Activated CD4-positive, alpha-beta T cell treated with anti-CD3 and anti-CD28 coated beads, Interleukin-2, amount 50 U/mL, for 16 hours (primary cell): Measurements from ENCODE around the gene UBE2O.
"Not testable (repeated sequence)": the region's sequence is repeated elsewhere in the genome, so short reads cannot be mapped to it uniquely, and the experiment has no call there.

Experiments used
- DNase-seq: peaks from one replicate; pipeline ENCODE4 v3.0.0-alpha.2; 2020

UBE2O gene

DNA sequence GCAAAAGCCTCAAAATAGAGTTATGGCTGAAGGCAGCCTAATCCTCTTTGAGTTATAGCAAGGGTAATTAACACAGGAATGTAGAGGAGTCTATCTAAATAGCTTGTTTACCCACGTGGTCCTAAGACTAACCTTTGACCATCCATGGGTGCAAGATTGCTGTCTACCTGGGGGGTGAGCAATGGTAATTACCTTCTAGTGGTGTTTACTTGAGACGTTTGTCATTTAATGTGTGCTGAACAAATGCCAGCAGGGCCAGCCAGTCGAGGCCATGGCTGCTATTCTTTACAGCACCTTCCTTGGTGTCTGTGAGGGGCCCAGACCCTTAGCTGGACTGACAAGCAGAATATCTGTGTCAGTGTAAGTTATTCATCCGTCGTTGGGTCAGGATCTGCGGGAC, 85.3 kb downstream of the UBE2O start:
- no peak for DNase-seq

DNA sequence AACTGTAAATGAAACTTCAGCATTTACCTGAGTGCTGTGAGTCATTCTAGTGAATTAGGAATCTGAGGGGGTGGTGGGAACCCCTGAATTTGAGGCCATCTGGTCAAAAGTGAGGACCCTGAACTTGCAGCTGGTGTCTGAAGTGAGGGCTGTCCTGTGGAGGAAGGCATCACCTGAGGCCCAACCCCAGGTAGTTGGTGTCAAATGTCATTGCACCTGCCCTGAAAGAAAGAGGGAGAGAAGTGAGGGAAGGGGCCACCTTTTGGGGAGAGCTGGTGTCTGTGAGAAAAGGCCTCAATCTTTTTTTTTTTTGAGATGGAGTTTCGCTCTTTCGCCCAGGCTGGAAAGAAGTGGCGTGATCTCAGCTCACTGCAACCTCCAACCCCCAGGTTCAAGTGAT, 86.7 kb downstream of the UBE2O start:
- DNase-seq = no peak

DNA sequence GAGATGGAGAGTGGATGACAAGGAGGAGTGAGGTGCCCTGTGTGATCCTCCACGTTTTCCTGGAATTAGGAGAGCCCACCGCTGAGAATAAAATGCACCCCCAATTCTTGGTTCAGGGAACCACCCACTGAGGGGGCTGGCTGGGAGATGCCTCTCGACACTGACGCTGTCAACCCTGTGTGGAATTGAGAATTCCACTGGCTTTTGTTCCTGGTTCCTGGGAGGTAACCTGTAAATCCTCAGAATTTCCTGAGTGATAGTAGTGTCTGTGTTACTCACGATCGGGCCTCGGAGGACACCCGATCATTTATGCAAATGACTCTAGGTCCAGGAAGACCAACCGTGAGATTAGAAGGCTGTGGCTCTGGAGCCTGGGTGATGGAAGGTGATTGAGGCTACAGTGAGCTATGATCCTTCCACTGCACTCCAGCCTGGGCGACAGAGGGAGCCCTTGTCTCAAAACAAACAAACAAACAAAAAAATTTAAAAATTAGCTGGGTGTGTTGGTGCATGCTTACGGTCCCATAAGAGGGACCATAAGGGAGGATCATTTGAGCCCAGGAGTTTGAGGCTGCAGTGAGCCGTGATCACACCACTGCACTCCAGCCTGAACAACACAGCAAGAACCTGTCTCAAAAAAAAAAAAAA, 87.6 kb downstream of the UBE2O start:
- no peak for DNase-seq

DNA sequence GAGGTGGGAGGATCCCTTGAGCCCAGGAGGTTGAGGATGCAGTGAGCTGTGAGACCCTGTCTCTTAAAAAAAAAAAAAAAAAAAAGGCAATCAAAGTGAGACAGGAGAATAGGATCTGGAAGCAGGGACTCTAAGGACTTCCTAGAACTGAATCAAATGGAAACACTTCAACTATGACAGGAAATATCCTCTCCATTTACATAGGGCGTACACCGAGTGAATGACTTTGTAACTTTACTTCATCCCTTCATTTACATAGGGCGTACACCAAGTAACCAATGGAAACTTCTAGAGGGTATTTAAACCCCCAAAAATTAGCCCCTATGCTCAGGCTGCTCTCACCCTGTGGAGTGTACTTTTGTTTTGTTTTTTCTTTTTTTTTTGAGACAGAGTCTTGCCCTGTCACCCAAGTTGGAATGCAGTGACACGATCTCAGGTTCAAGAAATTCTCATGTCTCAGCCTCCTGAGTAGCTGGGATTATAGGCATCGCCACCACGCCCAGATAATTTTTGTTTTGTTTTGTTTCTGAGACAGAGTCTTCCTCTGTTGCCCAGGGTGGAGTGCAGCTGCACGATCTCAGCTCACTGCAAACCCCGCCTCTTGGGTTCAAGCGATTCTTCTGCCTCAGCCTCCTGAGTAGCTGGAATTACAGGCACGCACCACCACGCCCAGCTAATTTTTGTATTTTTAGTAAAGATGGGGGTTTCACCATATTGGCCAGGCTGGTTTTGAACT, 89.7 kb downstream of the UBE2O start:
- DNase-seq = no peak

DNA sequence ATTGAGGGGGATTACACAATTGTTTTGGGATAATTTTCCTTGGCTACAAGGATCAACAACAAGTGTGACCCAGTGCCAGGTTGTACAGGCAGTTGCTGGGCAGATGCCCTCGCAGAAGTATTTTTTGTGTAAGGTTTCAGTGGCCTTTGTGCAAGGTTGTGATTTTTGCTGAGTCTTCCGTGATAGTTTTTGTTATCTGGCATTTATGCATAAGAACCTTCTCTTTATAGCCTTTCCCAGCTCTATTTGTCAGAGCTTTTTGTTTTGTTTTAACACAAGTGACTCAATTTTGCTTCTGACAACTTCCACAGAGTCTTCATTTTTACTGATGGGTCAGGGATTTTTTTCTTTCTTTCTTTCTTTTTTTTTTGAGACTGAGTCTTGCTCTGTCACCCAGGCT, 92.5 kb downstream of the UBE2O start:
- no peak for DNase-seq

DNA sequence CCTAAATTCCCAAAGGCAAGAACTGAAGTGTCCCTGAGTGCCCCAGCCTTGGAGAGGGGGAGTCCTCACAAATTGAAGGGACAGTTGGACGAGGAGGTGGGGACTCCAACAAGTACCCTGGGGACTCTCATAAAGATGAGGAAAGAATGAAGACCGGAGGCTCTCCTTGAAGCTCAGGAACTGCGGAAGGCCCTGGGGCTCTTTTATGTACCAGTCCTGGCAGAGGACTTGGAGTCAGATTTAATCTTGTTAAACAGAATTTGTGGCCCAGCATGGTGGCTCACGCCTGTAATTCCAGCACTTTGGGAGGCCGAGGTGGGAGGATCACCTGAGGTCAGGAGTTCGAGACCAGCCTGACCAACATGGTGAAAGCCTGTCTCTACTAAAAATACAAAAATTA, 93.2 kb downstream of the UBE2O start:
- not testable (repeated sequence) for DNase-seq

DNA sequence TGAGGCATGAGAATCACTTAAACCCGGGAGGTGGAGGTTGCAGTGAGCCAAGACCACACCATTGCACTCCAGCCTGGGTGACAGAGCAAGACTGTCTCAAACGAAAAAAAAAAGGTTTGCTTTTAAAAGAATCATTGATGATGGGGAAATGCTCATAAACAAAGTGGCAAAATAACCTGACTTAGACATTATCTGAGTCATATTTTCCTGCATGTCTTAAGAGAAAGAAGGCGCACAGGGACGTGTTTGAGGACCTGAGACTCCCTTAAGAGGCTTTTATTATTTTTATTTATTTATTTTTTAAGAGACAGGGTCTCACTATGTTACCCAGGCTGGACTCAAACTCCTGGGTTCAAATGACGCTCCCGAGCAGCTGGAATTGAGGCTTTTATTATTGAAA, 93.6 kb downstream of the UBE2O start:
- DNase-seq = no peak

DNA sequence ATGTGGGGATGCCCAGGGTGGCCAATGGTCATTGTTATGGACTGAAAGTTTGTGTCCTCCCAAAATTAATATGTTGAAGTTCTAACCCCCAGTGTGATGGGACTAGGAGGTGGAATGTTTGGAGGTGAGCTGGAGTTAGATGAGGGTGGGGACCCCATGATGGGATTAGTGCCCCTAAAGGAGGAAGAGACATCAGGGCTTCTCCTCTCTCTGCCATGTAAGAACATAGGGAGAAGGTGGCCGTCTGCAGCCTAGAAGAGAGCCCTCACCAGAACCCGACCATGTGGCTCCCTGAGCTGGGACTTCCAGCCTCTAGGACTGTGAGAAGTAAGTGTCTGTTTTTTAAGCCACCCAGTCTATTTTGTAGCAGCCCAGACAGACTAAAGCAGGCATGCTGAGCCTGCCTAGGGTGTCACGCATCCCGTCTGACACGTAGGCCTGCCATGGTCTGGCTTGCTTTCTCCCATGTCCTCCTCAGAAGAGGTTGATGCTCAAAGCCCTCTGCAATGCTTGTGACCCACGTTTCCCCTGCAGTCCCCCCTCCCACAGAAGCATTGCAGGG, 95.3 kb downstream of the UBE2O start:
- DNase-seq = no peak

DNA sequence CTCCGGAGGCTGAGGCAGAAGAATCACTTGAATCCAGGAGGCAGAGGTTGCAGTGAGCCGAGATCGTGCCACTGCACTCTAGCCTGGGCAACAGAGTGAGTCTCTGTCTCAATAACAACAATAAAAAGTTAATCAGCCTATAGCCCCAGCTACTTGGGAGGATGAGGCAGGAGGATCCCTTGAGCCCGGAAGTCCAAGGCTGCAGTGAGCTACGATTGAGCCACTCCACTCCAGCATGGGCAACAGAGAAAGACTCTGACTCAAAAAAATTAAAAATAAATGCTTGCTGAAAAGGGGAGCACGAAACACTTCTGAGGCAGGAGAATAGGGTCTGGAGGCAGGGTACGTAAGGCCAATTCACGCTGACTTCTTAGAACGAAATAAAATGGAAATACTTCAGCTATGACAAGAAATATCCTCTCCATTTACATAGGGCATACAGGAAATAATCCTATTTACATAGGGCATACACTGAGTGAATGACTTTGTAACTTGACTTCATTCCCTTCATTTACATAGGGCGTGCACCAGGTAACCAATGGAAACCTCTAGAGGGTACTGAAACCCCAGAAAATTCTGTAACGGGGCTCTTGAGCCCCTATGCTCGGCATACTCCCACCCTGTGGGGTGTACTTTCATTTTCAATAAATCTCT, 96.0 kb downstream of the UBE2O start:
- no peak for DNase-seq

DNA sequence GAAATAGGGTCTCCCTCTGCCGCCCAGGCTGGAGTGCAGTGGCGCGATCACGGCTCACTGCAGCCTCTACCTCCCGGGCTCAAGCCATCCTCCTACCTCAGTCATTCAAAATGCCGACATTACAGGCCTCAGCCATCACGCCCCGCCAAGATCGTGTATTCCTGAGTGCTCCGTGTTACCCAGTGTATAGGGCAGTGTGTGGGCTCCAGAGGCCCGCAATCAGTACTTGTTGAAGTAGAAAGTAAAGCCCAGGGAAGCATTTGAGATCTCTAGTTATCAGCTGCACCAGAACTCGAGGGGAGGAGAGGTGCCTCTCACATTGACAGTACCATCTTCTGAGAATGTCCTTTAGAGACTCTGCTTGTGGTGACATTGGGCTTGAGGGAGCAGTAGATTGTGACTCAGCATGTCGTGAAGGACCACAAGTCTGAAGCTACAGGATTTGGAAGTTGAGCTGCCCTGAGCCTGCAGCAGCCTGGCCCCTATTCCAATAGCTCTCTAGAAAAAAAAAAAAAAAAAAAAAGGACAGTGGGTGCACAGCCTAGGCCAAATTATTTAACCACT, 98.1 kb downstream of the UBE2O start:
- peak; percentile 26 for DNase-seq

DNA sequence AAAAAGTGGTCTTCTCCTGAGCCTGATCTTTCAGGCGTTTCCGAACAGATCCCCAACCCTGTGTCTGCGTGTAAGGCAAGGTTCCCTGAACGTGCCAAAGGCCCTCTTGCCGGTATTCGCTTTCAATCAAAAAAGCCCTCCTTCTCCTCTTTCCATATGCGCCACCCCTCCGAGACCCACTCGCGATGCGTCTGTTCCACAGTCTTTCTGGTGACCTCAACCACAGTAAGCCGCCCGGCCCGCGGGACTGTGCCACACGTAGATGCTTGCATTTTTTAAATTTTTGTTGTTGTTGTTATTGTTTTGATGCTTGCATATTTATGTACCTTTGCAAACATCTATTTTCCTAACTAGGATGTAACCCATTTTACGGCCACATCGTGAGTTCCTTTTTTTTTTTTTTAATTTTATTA, 98.6 kb downstream of the UBE2O start:
- no peak for DNase-seq

DNA sequence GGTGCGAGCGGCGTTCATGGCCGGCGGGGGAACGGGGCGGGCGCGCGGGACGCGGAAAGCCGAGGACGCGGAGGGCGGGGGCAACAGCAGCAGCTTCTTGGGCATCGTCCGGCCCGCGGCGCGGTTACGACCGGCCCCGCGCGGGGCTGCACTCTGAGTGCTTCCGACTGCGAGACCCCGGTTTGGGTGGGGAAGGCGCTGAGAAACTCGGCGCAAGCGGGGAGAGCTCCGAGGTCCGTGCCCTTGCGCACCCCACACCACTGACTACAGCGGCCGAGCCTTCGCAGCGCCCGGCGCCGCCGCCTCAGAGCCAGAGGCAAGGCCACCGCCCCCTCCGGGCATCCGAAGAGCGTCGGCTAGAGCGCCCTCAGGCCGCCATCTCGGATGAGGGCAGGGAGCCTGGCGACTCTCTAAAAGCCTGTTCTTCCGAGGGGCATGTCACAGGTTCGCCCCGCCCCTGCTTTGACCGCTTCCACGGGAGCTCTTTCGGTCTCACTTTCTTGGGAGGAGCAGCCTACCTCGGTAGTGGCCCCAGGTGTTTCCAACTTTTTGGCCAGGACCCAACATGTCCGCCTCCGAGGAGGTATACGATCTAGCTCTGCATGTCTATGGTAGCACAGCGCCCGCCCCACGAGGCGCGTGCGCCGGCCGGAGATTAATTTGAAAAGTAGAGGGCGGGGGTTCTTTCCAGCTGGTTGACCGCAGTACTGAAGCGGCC, 99.2 kb downstream of the UBE2O start, which contains the start of gene PRPSAP1:
TSS of gene PRPSAP1 (minus strand) at position 318 of the 718 bp plus-strand sequence. CDS start at position 105, 213 bp downstream.
- peak; percentile 91 for DNase-seq

DNA sequence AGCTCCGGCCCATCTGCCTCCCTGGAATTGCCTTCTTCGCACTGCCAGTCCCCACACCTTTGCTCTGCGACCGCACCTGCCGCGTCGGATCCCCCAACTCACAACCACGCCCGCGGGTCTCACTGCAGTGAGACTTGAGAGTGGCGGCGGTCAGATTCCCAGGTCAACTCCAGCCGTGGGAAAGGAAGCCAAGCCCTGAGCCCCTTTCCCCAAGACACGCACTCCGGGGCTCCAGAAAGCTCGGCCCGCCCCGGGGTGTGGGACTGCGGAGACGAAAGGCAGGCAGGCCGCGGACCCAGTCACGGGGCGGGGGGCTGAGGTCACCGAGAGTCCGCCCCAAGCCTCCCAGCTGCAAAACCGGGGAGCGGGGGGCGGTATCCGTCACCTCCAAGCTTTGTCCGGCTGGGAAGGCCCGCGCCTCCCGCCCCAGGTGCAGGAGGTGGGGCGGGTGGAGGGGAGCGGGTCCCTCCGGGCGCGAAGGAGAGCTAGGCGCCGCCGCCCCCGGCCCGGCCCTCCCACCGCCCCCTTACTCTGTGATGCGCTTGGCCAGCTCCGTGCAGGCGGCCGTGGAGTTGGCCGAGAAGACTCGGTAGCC, 99.9 kb downstream of the UBE2O start:
- DNase-seq = no peak

DNA sequence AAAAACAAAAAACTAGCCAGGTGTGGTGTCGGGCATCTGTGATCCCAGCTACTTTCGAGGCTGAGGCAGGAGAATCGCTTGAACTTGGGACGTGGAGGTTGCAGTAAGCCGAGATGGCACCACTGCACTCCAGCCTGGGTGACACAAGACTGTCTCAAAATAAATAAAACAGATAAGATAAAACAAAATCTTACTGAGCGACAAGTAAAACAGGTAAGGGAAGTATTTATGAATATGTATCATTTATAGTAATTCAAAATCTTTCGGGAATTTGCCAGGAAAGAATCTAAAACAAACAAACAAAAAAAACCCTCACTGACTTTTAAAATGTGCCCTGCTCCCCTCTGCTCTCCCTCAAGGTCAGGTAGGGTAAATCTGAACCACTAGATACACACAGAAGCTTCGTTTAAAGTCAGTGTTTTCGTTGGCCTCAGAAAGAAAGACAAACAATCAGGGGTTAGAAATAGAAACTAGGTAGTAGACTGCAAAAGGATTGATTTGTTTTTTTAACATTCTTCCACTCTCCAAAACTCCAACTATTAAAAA, 101.4 kb downstream of the UBE2O start:
- DNase-seq = no peak

DNA sequence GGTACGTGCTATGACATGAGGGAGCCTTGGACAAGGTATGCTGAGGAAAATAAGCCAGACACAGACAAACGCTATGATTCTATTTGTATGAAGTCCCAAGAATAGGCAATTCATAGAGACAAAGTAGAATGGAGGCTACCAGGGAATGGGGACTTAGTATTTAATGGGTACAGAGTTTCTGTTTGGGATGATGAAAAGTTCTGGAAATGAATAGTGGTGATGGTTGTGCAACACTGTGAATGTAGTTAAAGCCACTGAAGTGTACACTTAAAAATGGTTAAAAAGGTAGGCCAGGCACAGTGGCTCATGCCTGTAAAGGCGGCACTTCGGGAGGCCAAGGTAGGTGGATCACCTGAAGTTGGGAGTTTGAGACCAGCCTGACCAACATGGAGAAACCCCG, 102.5 kb downstream of the UBE2O start:
- DNase-seq = no peak

DNA sequence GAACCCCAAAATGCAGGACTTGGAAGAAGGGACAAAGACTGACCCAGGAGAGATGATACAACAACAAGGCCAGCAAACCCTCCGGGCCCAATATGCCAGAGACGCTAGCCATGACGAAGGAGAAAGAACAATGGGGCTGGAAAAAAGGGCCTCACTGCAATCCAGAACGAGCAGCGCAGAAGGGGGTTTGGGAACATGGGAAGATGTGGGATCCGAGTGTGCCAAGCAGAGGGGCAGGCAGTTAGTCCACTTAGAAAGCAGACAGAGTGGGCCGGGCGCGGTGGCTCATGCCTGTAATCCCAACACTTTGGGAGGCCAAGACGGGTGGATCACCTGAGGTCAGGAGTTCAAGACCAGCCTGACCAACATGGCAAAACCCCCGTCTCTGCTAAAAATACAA, 106.0 kb downstream of the UBE2O start:
- DNase-seq = not testable (repeated sequence)

DNA sequence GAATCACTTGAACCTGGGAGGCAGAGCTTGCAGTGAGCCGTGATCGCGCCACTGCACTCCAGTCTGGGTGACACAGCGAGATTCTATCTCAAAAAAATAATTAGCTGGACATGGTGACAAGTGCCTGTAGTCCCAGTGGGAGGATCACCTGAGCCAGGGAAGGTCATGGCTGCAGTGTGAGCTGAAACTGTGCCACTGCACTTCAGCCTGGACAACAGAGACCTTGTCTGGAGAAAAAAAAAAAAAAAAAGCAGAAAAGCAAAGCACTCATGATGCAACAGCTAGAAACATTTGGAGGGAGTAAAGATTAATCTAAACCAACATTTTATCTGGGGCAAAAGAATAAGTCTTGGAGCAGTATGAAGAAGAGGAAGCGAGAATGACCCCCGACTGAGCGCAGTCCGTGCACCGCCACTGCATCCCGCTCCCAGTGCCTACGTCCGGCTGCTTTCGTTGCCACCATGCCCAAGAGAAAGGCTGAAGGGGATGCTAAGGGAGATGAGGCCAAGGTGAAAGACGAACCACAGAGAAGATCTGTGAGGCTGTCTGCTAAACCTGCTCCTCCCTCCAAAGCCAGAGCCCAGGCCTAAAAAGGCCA, 107.5 kb downstream of the UBE2O start:
- DNase-seq = no peak

DNA sequence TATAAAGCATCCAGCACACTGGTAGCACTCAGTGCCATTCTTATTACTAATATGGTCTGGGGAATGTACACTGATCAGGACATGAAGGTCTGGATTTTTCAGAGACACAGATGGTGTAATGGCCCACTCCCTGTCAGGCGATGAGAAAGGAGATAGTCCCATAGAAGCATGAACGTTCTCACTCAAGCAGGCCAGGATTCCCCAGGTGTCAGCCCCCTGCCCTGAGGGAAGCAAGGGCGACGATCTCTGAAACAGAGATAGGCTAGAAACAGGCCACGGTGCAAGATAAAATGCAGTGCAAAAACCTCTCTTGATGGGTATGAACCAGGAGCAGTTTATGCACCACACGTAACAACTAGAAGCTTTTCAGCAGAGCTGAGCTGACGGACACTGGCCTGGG, 109.8 kb downstream of the UBE2O start:
- no peak for DNase-seq

DNA sequence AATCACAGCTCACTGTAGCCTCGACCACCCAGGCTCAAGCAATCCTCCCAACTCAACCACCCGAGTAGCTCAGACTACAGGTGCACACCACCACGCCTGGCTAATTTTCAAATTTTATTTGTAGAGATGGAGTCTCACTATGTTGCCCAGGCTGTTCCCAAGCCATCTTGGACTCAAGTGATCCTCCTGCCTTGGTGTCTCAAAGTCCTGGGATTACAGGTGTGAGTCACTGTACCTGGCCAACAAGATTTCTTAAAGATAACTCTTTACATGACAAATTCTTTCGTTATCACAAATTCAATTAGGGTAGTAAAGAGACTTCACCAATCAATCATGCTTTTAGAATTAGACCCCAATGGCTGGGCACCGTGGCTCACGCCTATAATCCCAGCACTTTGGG, 111.7 kb downstream of the UBE2O start:
- DNase-seq = no peak
